Body of pancreas (tissue), 4 donors: ENCODE data around the gene NKRF. TPM values are rescaled to one million over a fixed set of nuclear protein-coding genes. Genes with fewer than 3 reads are reported as not detected.

Source experiments
- ATAC-seq: fragments of 150-250 bp; one replicate; pipeline ENCODE4 v1.9.1; 2016
- DNase-seq, 4 donors: peaks; one replicate each; pipeline ENCODE4 v3.0.0-alpha.2; 2019
- H3K27ac ChIP-seq, 4 donors: fragments of 200-600 bp; sonication (generic); 1 replicate in 3 of 4; 2 replicates in 1 of 4; pipeline versions ENCODE4 v1.5.1 to v1.6.1; 2016 to 2019; ENCODE audit warnings: mild to moderate bottlenecking in 1 of 4, mixed read lengths in 1 of 4, moderate library complexity in 1 of 4
- H3K27me3 ChIP-seq, 2 donors: fragments of 200-600 bp; sonication (generic); one replicate each; pipeline ENCODE4 v1.6.0; 2016; ENCODE audit warnings: mild to moderate bottlenecking in 1 of 2
- H3K36me3 ChIP-seq, 2 donors: fragments of 200-600 bp; sonication (generic); replicated peaks in 1 of 2; 2 replicates each; pipeline ENCODE4 v1.5.1; 2016; ENCODE audit warnings: low read depth in 2 of 2; ENCODE audit not compliant: insufficient read depth in 1 of 2
- H3K4me1 ChIP-seq: fragments of 200-600 bp; sonication (generic); one replicate; pipeline ENCODE4 v1.6.0; 2016
- H3K4me3 ChIP-seq, 2 donors: fragments of 200-600 bp; sonication (generic); 1 replicate in 1 of 2; 2 replicates in 1 of 2; pipeline ENCODE4 v1.5.1; 2016 to 2019
- H3K9me3 ChIP-seq, 3 donors: fragments of 200-600 bp; sonication (generic); 1 replicate in 2 of 3; 2 replicates in 1 of 3; pipeline ENCODE4 v1.5.1; 2016
- POLR2A ChIP-seq, 3 donors: fragments of 450-650 bp; IDR thresholded peaks; one replicate each; pipeline ENCODE4 v1.6.1; 2016; ENCODE audit warnings: antibody characterized with exemption in 3 of 3, mild to moderate bottlenecking in 2 of 3
- WGBS, 2 donors: methylation state at CpG; one replicate each; pipeline ENCODE4 v1.1.5; 2017; 5-methylcytosine and 5-hydroxymethylcytosine counted together
- intact Hi-C: fragments of 100-400 bp; cut with DNase I; formaldehyde crosslinking; loops from one replicate; pipeline ENCODE4 v1.15.1; 2023
- total RNA-seq, 2 donors: library from RNA; depleted of rRNA; stranded (reverse); fragments of >200 nt; gene quantifications; one replicate each; pipeline ENCODE4 v1.1.0, GENCODE V29; 2016
- TF ChIP-seq, protein P1 (sequence below), 7 experiments: fragments of 450-650 bp in 4 of 7; fragments of 200-600 bp in 3 of 7; sonication (generic) in 3 of 7; IDR thresholded peaks; one replicate each; pipeline ENCODE4 v1.5.1; 2016 to 2019; ENCODE audit warnings: antibody characterized with exemption in 7 of 7

The NKRF gene
- total RNA-seq, 2 donors from 2014 or later, result 3.9 to 4.0 TPM

DNA sequence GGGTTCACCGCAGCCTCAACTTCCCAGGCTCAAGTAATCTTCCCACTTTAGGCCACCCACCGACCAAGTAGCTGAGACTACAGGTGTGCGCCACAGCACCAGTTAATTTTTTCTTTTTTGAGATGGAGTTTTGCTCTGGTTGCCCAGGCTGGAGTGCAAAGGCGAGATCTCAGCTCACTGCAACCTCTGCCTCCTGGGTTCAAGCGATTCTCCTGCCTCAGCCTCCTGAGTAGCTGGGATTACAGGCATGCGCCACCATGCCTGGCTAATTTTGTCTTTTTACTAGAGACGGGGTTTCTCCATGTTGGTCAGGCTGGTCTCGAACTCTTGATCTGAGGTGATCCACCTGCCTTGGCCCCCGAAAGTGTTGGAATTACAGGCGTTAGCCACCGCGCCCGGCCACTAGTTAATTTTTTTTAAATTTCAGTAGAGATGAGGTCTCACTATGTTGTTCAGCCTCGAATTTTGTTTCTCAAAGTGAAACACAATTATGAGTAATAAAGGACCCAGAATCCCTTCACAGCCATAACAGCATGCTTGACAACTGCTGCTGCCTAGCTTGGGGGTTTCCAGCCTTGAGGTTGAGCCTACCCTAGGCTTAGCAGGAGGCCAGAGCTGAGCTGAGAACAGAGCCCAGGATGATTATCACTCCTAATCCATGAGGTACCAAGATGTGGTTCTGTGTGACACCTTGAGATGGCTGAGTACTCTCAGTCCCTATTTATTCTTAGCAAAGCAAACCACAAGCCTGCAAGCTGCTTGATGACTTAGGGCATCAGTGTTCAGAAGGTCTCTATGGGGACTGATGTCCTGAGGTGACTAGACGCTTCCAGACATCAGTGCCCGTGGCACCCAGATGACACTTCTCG is 41.6 kb upstream of the NKRF start:
- 83 to 87% methylated on average over 14 to 15 of the region's 17 CpGs for WGBS, 2 donors
- TF ChIP-seq, protein P1, sequence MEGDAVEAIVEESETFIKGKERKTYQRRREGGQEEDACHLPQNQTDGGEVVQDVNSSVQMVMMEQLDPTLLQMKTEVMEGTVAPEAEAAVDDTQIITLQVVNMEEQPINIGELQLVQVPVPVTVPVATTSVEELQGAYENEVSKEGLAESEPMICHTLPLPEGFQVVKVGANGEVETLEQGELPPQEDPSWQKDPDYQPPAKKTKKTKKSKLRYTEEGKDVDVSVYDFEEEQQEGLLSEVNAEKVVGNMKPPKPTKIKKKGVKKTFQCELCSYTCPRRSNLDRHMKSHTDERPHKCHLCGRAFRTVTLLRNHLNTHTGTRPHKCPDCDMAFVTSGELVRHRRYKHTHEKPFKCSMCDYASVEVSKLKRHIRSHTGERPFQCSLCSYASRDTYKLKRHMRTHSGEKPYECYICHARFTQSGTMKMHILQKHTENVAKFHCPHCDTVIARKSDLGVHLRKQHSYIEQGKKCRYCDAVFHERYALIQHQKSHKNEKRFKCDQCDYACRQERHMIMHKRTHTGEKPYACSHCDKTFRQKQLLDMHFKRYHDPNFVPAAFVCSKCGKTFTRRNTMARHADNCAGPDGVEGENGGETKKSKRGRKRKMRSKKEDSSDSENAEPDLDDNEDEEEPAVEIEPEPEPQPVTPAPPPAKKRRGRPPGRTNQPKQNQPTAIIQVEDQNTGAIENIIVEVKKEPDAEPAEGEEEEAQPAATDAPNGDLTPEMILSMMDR (IDR thresholded peaks at IDR 0.05), result no peak
- no peak for TF ChIP-seq POLR2A (IDR thresholded peaks at IDR 0.05)
- Histone ChIP-seq H3K9me3 (no peaks in the 10 kb centered on the region), H3K36me3 (no peaks in the 10 kb centered on the region), H3K27ac (no peak overlapping the region), H3K27me3 (no peaks in the 10 kb centered on the region), H3K4me1 (no peaks in the 10 kb centered on the region), H3K4me3 (no peak overlapping the region)
- DNase-seq (no peak), ATAC-seq (no peak)
- intact Hi-C loops, result no loop called here

DNA sequence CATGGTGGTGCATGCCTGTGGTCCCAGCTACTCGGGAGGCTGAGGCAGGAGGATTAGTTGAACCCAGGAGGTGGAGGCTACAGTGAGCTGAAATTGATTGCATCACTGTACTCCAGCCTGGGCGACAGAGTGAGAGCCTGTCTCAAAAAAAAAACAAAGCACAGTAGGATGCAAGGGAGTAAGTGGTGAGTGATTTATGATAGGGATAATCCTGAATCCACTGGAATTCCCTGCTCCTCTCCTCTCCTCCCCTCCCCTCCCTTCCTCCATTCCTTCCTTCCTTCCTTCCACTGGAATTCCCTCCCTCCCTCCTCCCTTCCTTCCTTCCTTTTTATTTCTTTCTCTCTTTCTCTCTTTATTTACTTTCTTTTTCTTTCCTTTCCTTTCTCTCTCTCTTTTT is 40.9 kb upstream of the NKRF start:
- H3K9me3 ChIP-seq, result no peaks in the 10 kb centered on the region
- no peak for TF ChIP-seq POLR2A (IDR thresholded peaks at IDR 0.05)
- TF ChIP-seq, protein P1 (IDR thresholded peaks at IDR 0.05), result no peak
- DNase-seq (no peak), ATAC-seq (no peak)
- H3K4me1 ChIP-seq, result no peaks in the 10 kb centered on the region
- 67 to 71% methylated on average over 1 of the region's 2 CpGs for WGBS, 2 donors
- no peaks in the 10 kb centered on the region for H3K27me3 ChIP-seq
- no peak overlapping the region for H3K4me3 ChIP-seq
- intact Hi-C loops, result no loop called here
- no peaks in the 10 kb centered on the region for H3K36me3 ChIP-seq
- no peak overlapping the region for H3K27ac ChIP-seq

DNA sequence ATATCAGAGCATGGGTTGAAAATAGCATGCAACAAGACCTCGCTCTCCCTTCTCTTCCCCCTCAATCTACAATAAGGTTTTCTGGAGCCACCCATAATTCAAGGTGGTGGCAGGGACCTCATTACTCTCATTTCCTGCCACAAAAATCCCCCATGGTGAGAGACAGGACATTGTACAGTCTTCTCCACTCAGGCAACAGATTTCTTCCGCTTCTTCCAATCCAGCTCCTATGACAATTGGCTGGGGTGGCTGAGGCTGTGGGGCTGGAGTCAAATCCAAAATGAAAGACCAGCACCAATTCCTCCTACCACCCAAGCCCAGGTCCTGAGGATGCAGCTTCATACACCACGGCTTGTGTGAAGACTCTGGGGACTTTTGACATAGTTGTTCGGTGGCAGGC is 40.3 kb upstream of the NKRF start:
- no peaks in the 10 kb centered on the region for H3K27me3 ChIP-seq
- TF ChIP-seq, protein P1 (IDR thresholded peaks at IDR 0.05), result no peak
- no peak for TF ChIP-seq POLR2A (IDR thresholded peaks at IDR 0.05)
- ATAC-seq (no peak), DNase-seq (no peak)
- no peaks in the 10 kb centered on the region for H3K9me3 ChIP-seq
- no peak overlapping the region for H3K27ac ChIP-seq
- WGBS, 2 donors, result 85 to 97% methylated on average over 4 of the region's 4 CpGs
- H3K36me3 ChIP-seq, result no peaks in the 10 kb centered on the region
- intact Hi-C loops, result no loop called here
- no peaks in the 10 kb centered on the region for H3K4me1 ChIP-seq
- H3K4me3 ChIP-seq, result no peak overlapping the region

DNA sequence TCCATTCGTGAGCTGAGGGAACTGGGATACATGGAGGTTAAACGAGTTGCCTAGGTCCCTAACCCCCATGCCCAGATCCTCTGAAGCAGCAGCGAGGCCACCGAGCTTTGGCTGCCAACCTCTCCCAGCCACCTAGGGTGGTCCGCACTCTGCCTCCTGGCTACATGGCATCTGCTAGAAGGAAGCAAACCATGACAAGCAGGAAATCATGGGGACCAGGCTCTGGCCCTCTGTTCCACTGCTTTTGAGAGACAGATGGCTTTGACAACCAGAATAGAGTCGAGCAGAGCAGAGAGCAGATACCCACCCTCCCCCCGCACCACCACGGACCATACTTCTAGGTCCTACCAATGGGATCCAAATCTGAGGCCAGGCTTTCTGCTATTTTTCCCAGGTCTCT is 37.5 kb upstream of the NKRF start:
- intact Hi-C loops, result no loop called here
- DNase-seq (no peak), ATAC-seq (no peak)
- Histone ChIP-seq H3K4me1 (no peaks in the 10 kb centered on the region), H3K27ac (no peak overlapping the region), H3K27me3 (no peaks in the 10 kb centered on the region), H3K9me3 (no peaks in the 10 kb centered on the region), H3K4me3 (no peak overlapping the region), H3K36me3 (no peaks in the 10 kb centered on the region)
- WGBS, 2 donors, result 74 to 77% methylated on average over 4 to 8 of the region's 8 CpGs
- TF ChIP-seq, protein P1 (IDR thresholded peaks at IDR 0.05), result no peak
- TF ChIP-seq POLR2A (IDR thresholded peaks at IDR 0.05), result no peak

DNA sequence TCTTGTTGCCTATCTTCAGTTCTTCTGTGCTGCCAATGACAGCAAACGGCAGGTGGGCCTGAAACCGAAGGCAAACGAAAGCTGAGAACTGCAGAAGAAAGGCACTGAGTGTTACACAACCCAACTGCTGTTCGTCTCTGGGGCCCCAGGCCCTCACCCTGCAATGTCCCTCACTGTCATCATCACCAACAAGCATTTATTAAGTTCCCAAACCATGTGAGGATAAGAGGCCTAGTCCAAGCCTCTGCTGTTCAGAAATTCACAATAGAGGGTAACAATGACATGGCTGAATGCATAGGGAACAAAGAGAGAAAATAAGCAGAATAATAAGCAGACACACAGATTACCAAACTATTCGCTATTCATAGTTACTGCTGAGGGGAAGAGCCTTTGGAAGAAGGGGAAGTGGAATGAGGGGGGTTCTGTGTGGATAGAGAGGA is 34.5 kb upstream of the NKRF start:
- no peaks in the 10 kb centered on the region for H3K27me3 ChIP-seq
- no peaks in the 10 kb centered on the region for H3K36me3 ChIP-seq
- H3K27ac ChIP-seq, result no peak overlapping the region
- intact Hi-C loops, result no loop called here
- WGBS, 2 donors, result 64 to 77% methylated on average over 3 to 5 of the region's 5 CpGs
- no peaks in the 10 kb centered on the region for H3K9me3 ChIP-seq
- DNase-seq, result no peak
- H3K4me3 ChIP-seq, result no peak overlapping the region
- TF ChIP-seq, protein P1 (IDR thresholded peaks at IDR 0.05), result no peak
- TF ChIP-seq POLR2A (IDR thresholded peaks at IDR 0.05), result no peak
- H3K4me1 ChIP-seq, result no peaks in the 10 kb centered on the region
- no peak for ATAC-seq
